Testis (tissue), 2 donors: ENCODE measurements around the gene CDK18.

ENCODE experiments used
- CTCF ChIP-seq, 3 experiments: fragments of 450-650 bp in 2 of 3; fragments of 200-600 bp in 1 of 3; sonication (generic) in 1 of 3; IDR thresholded peaks; one replicate each; pipeline ENCODE4 v1.5.1; 2016 to 2019; ENCODE audit warnings: antibody characterized with exemption in 3 of 3, mild to moderate bottlenecking in 2 of 3, moderate library complexity in 1 of 3
- POLR2A ChIP-seq: fragments of 450-650 bp; IDR thresholded peaks from one replicate; pipeline ENCODE4 v1.6.1; 2017; ENCODE audit warnings: antibody characterized with exemption, mild to moderate bottlenecking, moderate library complexity

- TF ChIP-seq POLR2A = no peak
- TF ChIP-seq CTCF (IDR thresholded peaks at IDR 0.05) = no peak
Observed at GRCh38 chr1:205576805-205577761, 72.6 kb downstream of the CDK18 start.
